Measurements from ENCODE around the gene GRK2. TPM values are rescaled to one million over a fixed set of nuclear protein-coding genes. Genes with fewer than 3 reads are reported as not detected.

The GRK2 gene
- total RNA-seq, 1 donor from 2014 or later, result 51.3 TPM

DNA sequence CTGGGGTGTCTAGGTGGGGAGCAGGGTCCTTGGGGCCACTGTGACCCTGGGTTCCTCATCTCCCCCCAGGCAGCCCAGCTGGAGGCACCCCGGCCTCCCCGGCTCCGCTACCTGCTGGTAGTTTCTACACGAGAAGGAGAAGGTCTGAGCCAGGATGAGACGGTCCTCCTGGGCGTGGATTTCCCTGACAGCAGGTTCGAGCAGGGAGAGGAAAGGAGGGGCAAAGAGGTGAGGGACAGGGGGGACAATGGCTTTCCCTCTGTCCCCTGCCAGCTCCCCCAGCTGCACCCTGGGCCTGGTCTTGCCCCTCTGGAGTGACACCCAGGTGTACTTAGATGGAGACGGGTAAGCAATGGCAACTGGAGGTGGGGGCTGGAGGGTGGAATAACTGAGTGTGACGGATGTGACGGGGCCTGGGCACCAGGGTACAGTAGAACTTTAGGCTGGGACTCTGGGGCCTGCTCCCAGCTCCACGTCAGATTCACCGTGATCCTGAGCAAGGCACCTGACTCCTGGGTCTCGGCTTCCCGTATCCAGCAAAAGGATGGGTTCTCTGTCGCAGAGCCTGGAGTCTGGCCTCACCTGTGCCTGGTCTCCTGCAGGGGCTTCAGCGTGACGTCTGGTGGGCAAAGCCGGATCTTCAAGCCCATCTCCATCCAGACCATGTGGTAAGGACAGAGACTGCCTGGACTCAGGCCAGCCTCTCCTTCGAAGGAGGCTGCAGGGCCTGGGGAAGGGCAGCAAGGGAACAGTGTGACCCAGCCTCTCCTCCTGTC is 40.7 kb downstream of the GRK2 start:
- TF ChIP-seq, protein P1, sequence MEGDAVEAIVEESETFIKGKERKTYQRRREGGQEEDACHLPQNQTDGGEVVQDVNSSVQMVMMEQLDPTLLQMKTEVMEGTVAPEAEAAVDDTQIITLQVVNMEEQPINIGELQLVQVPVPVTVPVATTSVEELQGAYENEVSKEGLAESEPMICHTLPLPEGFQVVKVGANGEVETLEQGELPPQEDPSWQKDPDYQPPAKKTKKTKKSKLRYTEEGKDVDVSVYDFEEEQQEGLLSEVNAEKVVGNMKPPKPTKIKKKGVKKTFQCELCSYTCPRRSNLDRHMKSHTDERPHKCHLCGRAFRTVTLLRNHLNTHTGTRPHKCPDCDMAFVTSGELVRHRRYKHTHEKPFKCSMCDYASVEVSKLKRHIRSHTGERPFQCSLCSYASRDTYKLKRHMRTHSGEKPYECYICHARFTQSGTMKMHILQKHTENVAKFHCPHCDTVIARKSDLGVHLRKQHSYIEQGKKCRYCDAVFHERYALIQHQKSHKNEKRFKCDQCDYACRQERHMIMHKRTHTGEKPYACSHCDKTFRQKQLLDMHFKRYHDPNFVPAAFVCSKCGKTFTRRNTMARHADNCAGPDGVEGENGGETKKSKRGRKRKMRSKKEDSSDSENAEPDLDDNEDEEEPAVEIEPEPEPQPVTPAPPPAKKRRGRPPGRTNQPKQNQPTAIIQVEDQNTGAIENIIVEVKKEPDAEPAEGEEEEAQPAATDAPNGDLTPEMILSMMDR (IDR thresholded peaks at IDR 0.05; ENCODE audit: insufficient read depth, low read length, poor library complexity, severe bottlenecking), result no peak
- DNase-seq (ENCODE audit: low read depth), result no peak
- Histone ChIP-seq H3K36me3 (ENCODE audit: control insufficient read depth, insufficient read depth, low read length) (no peaks in the 10 kb centered on the region), H3K27me3 (ENCODE audit: control insufficient read depth, insufficient read depth, low read length) (no peaks in the 10 kb centered on the region), H3K4me3 (ENCODE audit: low read depth, low read length) (no peak overlapping the region)

DNA sequence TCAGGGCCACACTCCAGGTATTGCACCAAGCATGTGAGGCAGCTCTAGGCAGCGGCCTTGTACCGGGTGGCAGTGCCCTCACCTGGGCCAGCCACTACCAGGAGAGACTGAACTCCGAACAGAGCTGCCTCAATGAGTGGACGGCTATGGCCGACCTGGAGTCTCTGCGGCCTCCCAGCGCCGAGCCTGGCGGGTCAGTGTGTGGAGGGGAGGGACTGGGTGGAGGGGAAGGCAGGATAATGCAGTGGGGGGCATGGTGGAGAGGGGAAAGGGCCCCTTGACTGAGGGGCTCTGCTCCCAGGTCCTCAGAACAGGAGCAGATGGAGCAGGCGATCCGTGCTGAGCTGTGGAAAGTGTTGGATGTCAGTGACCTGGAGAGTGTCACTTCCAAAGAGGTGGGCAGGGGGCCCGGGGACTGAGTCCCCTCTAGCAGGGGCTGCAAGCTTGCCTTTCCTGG is 41.3 kb downstream of the GRK2 start:
- TF ChIP-seq, protein P1 (IDR thresholded peaks at IDR 0.05; ENCODE audit: insufficient read depth, low read length, poor library complexity, severe bottlenecking), result no peak
- H3K27me3 ChIP-seq (ENCODE audit: control insufficient read depth, insufficient read depth, low read length), result no peaks in the 10 kb centered on the region
- H3K4me3 ChIP-seq (ENCODE audit: low read depth, low read length), result no peak overlapping the region
- no peaks in the 10 kb centered on the region for H3K36me3 ChIP-seq (ENCODE audit: control insufficient read depth, insufficient read depth, low read length)
- no peak for DNase-seq (ENCODE audit: low read depth)

DNA sequence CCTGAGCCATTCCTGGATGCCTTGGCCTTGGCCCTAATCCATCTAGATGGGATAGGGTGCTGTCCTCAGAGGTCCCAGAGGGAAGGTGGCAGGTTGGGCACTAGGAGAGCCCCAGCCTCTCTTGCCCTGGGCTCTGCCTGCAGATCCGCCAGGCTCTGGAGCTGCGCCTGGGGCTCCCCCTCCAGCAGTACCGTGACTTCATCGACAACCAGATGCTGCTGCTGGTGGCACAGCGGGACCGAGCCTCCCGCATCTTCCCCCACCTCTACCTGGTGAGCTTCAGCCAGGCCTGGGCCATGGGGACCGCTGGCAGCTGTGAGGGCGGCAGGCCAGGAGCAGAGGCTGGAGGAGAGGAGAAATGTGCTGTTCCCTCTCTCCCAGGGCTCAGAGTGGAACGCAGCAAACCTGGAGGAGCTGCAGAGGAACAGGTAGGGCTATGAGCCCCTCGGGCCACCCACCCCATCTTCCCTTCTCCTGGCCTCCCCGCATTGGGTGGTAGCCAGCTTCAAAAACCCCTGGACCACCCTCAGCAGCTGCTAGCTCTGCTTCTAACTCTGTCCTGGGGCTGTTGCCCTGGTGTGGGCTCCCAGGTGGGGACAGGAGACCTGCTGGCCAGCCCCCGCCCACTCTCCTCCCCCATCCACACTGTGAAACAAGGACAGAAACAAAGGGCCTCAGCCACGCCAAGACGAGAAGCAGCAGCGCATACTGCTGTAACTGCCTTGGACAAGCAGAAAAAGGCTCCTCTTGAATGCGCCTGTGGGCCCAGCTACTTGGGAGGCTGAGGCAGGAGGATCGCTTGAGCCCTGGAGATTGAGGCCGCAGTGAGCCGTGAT is 42.0 kb downstream of the GRK2 start:
- DNase-seq (ENCODE audit: low read depth), result no peak
- Histone ChIP-seq H3K27me3 (ENCODE audit: control insufficient read depth, insufficient read depth, low read length) (no peaks in the 10 kb centered on the region), H3K36me3 (ENCODE audit: control insufficient read depth, insufficient read depth, low read length) (no peaks in the 10 kb centered on the region), H3K4me3 (ENCODE audit: low read depth, low read length) (no peak overlapping the region)
- TF ChIP-seq, protein P1 (IDR thresholded peaks at IDR 0.05; ENCODE audit: insufficient read depth, low read length, poor library complexity, severe bottlenecking), result no peak

DNA sequence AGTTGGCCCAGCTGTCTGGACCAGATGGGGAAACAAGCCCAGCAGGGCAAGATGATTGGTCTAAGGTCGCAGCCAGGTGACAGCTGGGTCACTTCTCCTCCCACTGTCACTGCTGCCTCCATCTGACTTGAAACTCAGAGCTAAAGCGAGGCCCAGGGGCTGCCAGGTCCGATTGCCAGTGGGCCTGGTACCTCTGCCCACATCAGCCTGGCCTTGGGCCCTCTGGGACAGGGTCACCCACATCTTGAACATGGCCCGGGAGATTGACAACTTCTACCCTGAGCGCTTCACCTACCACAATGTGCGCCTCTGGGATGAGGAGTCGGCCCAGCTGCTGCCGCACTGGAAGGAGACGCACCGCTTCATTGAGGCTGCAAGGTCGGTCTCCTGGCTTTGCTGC is 42.9 kb downstream of the GRK2 start:
- no peaks in the 10 kb centered on the region for H3K36me3 ChIP-seq (ENCODE audit: control insufficient read depth, insufficient read depth, low read length)
- no peak overlapping the region for H3K4me3 ChIP-seq (ENCODE audit: low read depth, low read length)
- no peaks in the 10 kb centered on the region for H3K27me3 ChIP-seq (ENCODE audit: control insufficient read depth, insufficient read depth, low read length)
- TF ChIP-seq, protein P1 (IDR thresholded peaks at IDR 0.05; ENCODE audit: insufficient read depth, low read length, poor library complexity, severe bottlenecking), result no peak
- no peak for DNase-seq (ENCODE audit: low read depth)

DNA sequence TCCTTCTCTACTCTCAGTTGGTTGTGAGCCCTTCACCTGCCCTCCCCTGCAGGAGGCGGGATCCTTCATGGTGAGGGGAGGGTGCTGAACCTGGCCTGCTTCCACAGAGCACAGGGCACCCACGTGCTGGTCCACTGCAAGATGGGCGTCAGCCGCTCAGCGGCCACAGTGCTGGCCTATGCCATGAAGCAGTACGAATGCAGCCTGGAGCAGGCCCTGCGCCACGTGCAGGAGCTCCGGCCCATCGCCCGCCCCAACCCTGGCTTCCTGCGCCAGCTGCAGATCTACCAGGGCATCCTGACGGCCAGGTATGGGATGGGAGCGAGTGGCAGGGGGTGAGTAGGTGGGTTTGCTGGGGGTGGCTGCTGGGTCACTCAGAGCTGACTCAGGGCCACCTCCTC is 43.4 kb downstream of the GRK2 start:
- TF ChIP-seq, protein P1 (IDR thresholded peaks at IDR 0.05; ENCODE audit: insufficient read depth, low read length, poor library complexity, severe bottlenecking), result no peak
- Histone ChIP-seq H3K4me3 (ENCODE audit: low read depth, low read length) (no peak overlapping the region), H3K27me3 (ENCODE audit: control insufficient read depth, insufficient read depth, low read length) (no peaks in the 10 kb centered on the region), H3K36me3 (ENCODE audit: control insufficient read depth, insufficient read depth, low read length) (no peaks in the 10 kb centered on the region)
- DNase-seq (ENCODE audit: low read depth), result no peak
